HepG2 (cell line): ENCODE measurements around the gene PSMB8. TPM values are rescaled to one million over a fixed set of nuclear protein-coding genes. Genes with fewer than 3 reads are reported as not detected.

ENCODE experiments used
- ATAC-seq: fragments of 200-7000 bp; cut with Tn5 transposase; 3 replicates; pipeline ENCODE4 v1.9.1; 2020; ENCODE audit warnings: mild to moderate bottlenecking, moderate library complexity
- BruUV-seq: library from RNA; stranded (reverse); fragments of 400-500 nt; replicated peaks from 2 replicates; lab custom pipeline; 2021; lab: Mats Ljungman, UMichigan
- CTCF ChIA-PET: fragments of 300-600 bp; formaldehyde crosslinking; extraction: SDS; loops from one replicate; lab custom pipeline; 2021; ENCODE audit warnings: low total read pairs, inconsistent platforms, low intra/inter-chr PET ratio; lab: Yijun Ruan, JAX
- POLR2A ChIA-PET: fragments of 350-600 bp; sonication (Branson Sonifier 250); formaldehyde crosslinking; loops from one replicate; lab custom pipeline; 2020; ENCODE audit warnings: antibody characterized with exemption, inconsistent platforms; lab: Yijun Ruan, JAX
- DNase-seq: peaks from one replicate; pipeline ENCODE4 v3.0.0-alpha.2; 2015; ENCODE audit warnings: low spot score
- FAIRE-seq: peaks from 3 replicates; lab custom pipeline; 2011; peaks lifted over from hg19 to GRCh38; lab: Jason Lieb, UNC
- H2AFZ ChIP-seq: one replicate; pipeline ENCODE4 v1.6.1; 2011; ENCODE audit warnings: low read length, inconsistent platforms
- H3K27ac ChIP-seq: fragments of 300-600 bp; 3 replicates; pipeline ENCODE4 v1.8.0; 2011; ENCODE audit warnings: mixed run types, mild to moderate bottlenecking, mixed read lengths, low read length, inconsistent platforms; ENCODE audit not compliant: insufficient read depth; ENCODE audit errors: extremely low read length
- H3K27me3 ChIP-seq, 2 experiments: fragments of 200-600 bp in 1 of 2; 2 replicates in 1 of 2; 3 replicates in 1 of 2; pipeline versions ENCODE4 v1.6.0 to v1.8.0; 2011; ENCODE audit warnings: low read length in 2 of 2, mild to moderate bottlenecking in 2 of 2, moderate library complexity in 2 of 2, inconsistent platforms in 1 of 2; ENCODE audit not compliant: insufficient read depth in 2 of 2, control insufficient read depth in 1 of 2
- H3K36me3 ChIP-seq, 2 experiments: fragments of 200-600 bp in 1 of 2; replicated peaks in 1 of 2; 2 replicates in 1 of 2; 3 replicates in 1 of 2; pipeline versions ENCODE4 v1.5.1 to v1.8.0; 2011; ENCODE audit warnings: low read length in 2 of 2, inconsistent platforms in 1 of 2; ENCODE audit not compliant: insufficient read depth in 2 of 2, control insufficient read depth in 1 of 2
- H3K4me1 ChIP-seq: 2 replicates; pipeline ENCODE4 v1.5.1; 2012; ENCODE audit warnings: low read length, inconsistent platforms; ENCODE audit not compliant: insufficient read depth
- H3K4me2 ChIP-seq: 2 replicates; pipeline ENCODE4 v1.6.0; 2011; ENCODE audit warnings: low read depth, low read length, inconsistent platforms
- H3K4me3 ChIP-seq, 3 experiments: fragments of 200-600 bp in 1 of 3; sonication (generic), shearing (Covaris generic) in 1 of 3; replicated peaks in 1 of 3; 2 replicates each; pipeline ENCODE4 v1.5.1; 2011 to 2016; ENCODE audit warnings: low read length in 3 of 3, inconsistent platforms in 2 of 3, low read depth in 2 of 3, mild to moderate bottlenecking in 2 of 3, control low read depth in 1 of 3, mixed read lengths in 1 of 3; ENCODE audit not compliant: insufficient read depth in 1 of 3
- H3K79me2 ChIP-seq: one replicate; pipeline ENCODE4 v1.6.1; 2011; ENCODE audit warnings: low read length, inconsistent platforms; ENCODE audit not compliant: insufficient read depth
- H3K9ac ChIP-seq: 2 replicates; pipeline ENCODE4 v1.6.0; 2011; ENCODE audit warnings: mild to moderate bottlenecking, low read depth, low read length, inconsistent platforms; ENCODE audit not compliant: insufficient read depth
- H3K9me3 ChIP-seq: 2 replicates; pipeline ENCODE4 v1.5.1; 2012; ENCODE audit warnings: mild to moderate bottlenecking, low read length
- H4K20me1 ChIP-seq: 2 replicates; pipeline ENCODE4 v1.6.0; 2011; ENCODE audit warnings: inconsistent platforms, mild to moderate bottlenecking, low read length, moderate library complexity; ENCODE audit not compliant: insufficient read depth
- CBFB ChIP-seq: sonication (generic); formaldehyde crosslinking; IDR thresholded peaks from 2 replicates; pipeline ENCODE4 v1.4.0; 2020; ENCODE audit warnings: missing genetic modification reagents
- HNRNPH1 ChIP-seq: fragments of 200-400 bp; formaldehyde crosslinking; optimal IDR thresholded peaks from 2 replicates; pipeline ENCODE3; 2017; ENCODE audit warnings: mild to moderate bottlenecking, low read depth, low read length
- MAFK ChIP-seq, 2 experiments: IDR thresholded peaks in 1 of 2; conservative IDR thresholded peaks in 1 of 2; 2 replicates each; pipeline ENCODE4 v1.6.1; 2011; ENCODE audit warnings: improper control_type of control experiment in 2 of 2, low read length in 2 of 2
- PLRG1 ChIP-seq: fragments of 450-650 bp; conservative IDR thresholded peaks from 2 replicates; pipeline ENCODE4 v1.6.1; 2016
- SATB2 ChIP-seq: sonication (generic); formaldehyde crosslinking; IDR thresholded peaks from 2 replicates; pipeline ENCODE4 v1.5.0; 2020; ENCODE audit warnings: missing genetic modification reagents
- TEAD3 ChIP-seq: optimal IDR thresholded peaks from 2 replicates; pipeline ENCODE3; 2016; ENCODE audit warnings: borderline replicate concordance
- ZNF205 ChIP-seq: IDR thresholded peaks from 2 replicates; pipeline ENCODE4 v1.6.1; 2018; ENCODE audit warnings: missing biosample characterization, missing genetic modification reagents
- ZNF598 ChIP-seq: sonication (generic); formaldehyde crosslinking; IDR thresholded peaks from 2 replicates; pipeline ENCODE4 v1.5.1; 2020; ENCODE audit warnings: mild to moderate bottlenecking, missing genetic modification reagents, borderline replicate concordance
- ZNF746 ChIP-seq: sonication (generic); formaldehyde crosslinking; IDR thresholded peaks from 2 replicates; pipeline ENCODE4 v1.8.0; 2022; ENCODE audit warnings: mild to moderate bottlenecking, missing genetic modification reagents
- ZSCAN12 ChIP-seq: sonication (generic); formaldehyde crosslinking; IDR thresholded peaks from 2 replicates; pipeline ENCODE4 v1.9.0; 2021; ENCODE audit warnings: mild to moderate bottlenecking, missing genetic modification reagents
- WGBS: methylation state at CpG from one replicate; pipeline ENCODE4 v1.1.6; 2017; ENCODE audit warnings: low lambda C conversion rate; 5-methylcytosine and 5-hydroxymethylcytosine counted together
- in situ Hi-C: cut with HindIII; loops from 2 replicates; pipeline ENCODE4 v1.10.0; 2017; ENCODE audit warnings: low pct_unique_long_range_greater_than_20kb; ENCODE audit not compliant: extremely low pct_ligation_motif_present
- intact Hi-C: fragments of 100-400 bp; cut with micrococcal nuclease; formaldehyde crosslinking; loops from one replicate; pipeline ENCODE4 v1.10.0; 2022; ENCODE audit not compliant: unreplicated experiment
- polyA plus RNA-seq, 8 experiments: library from polyadenylated mRNA; depleted of rRNA in 3 of 8; stranded (reverse) in 7 of 8; unstranded in 1 of 8; fragments of >200 nt; fragmentation: Illumina TruSeq in 4 of 8; extraction: Trizol in 4 of 8; gene quantifications; 2 replicates each; pipeline versions ENCODE4 v1.2.1 to v1.2.3, GENCODE V29; 2011 to 2016; ENCODE audit warnings: low read depth in 4 of 8, missing spikeins in 1 of 8, mixed read lengths in 1 of 8; ENCODE audit not compliant: insufficient read depth in 1 of 8
- total RNA-seq, 5 experiments: library from RNA; depleted of rRNA; stranded (reverse); fragments of >200 nt; fragmentation: Illumina TruSeq; extraction: Trizol; gene quantifications; 2 replicates each; pipeline ENCODE4 v1.2.3, GENCODE V29; 2016; ENCODE audit warnings: low read depth in 1 of 5
- TF ChIP-seq, protein P1 (sequence below): sonication (generic); formaldehyde crosslinking; IDR thresholded peaks from 2 replicates; pipeline ENCODE4 v1.4.0; 2020; ENCODE audit warnings: missing genetic modification reagents
- TF ChIP-seq, protein P2 (sequence below): sonication (generic); formaldehyde crosslinking; IDR thresholded peaks from 2 replicates; pipeline ENCODE4 v1.4.0; 2020; ENCODE audit warnings: mild to moderate bottlenecking, missing genetic modification reagents
- TF ChIP-seq, protein P3 (sequence below): IDR thresholded peaks from 2 replicates; pipeline ENCODE4 v1.6.1; 2016; ENCODE audit warnings: control low read depth
- TF ChIP-seq, protein P4 (sequence below): sonication (generic); formaldehyde crosslinking; IDR thresholded peaks from 2 replicates; pipeline ENCODE4 v1.4.0; 2020; ENCODE audit warnings: mild to moderate bottlenecking, missing genetic modification reagents, borderline replicate concordance

Gene PSMB8
- total and polyA plus RNA-seq, 2 of the 13 experiments (the other 11 are each of a cell fraction or from before 2014, with no cell fraction given) = 30.7 to 64.7 TPM

DNA sequence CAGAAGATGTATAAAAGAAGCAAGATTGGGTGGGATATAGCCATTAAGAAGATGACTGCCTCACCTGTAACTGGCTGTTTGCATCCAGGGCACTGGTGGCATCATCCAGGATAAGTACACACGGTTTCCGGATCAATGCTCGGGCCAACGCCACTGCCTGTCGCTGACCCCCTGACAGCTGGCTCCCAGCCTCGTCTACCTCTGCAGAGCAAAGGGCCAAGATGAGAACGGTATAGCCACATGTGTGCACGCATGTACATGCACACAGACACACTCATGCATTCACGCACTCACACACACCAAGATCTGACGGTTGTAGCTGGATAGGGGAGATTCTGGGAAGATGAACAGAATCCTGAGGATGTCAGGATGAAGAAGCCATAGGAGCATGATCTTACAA, 3.2 kb upstream of the PSMB8 start:
- Histone ChIP-seq H3K4me2 (no peak overlapping the region), H3K9me3 (no peaks in the 10 kb centered on the region), H3K27ac (no peak overlapping the region), H3K27me3 (no peaks in the 10 kb centered on the region; a peak in 1 of 5 replicates), H3K36me3 (peaks cover 1 to 6% of the 10 kb centered on the region in 2 experiments; a peak in 2 of 5 replicates), H4K20me1 (no peaks in the 10 kb centered on the region), H3K4me3 (no peak overlapping the region), H3K79me2 (no peaks in the 10 kb centered on the region), H3K9ac (no peak overlapping the region), H3K4me1 (peaks cover 19% of the 10 kb centered on the region), H2AFZ (no peak overlapping the region)
- FAIRE-seq (no peak), ATAC-seq (no peak), DNase-seq (no peak)
- in situ Hi-C loops (no loop called here), intact Hi-C loops (no loop called here)
- WGBS = 90% methylated on average over 10 of the region's 10 CpGs
- CTCF ChIA-PET = no interaction called here
- BruUV-seq = no TSS peak
- POLR2A ChIA-PET = no interaction called here
- TF ChIP-seq ZNF746 (CRISPR knock-in tag) (no peak), CBFB (CRISPR knock-in tag) (no peak), PLRG1 (no peak), ZNF205 (CRISPR knock-in tag) (no peak), HNRNPH1 (no peak), ZSCAN12 (CRISPR knock-in tag) (no peak), TEAD3 (CRISPR knock-in tag) (no peak), MAFK (conservative IDR thresholded peaks at IDR 0.05 in 1 of 2, IDR thresholded peaks at IDR 0.05 in 1 of 2; ENCODE audit: low read length in 2 of 2) (no peak), ZNF598 (CRISPR knock-in tag) (no peak), SATB2 (CRISPR knock-in tag) (no peak)
- TF ChIP-seq, protein P1, sequence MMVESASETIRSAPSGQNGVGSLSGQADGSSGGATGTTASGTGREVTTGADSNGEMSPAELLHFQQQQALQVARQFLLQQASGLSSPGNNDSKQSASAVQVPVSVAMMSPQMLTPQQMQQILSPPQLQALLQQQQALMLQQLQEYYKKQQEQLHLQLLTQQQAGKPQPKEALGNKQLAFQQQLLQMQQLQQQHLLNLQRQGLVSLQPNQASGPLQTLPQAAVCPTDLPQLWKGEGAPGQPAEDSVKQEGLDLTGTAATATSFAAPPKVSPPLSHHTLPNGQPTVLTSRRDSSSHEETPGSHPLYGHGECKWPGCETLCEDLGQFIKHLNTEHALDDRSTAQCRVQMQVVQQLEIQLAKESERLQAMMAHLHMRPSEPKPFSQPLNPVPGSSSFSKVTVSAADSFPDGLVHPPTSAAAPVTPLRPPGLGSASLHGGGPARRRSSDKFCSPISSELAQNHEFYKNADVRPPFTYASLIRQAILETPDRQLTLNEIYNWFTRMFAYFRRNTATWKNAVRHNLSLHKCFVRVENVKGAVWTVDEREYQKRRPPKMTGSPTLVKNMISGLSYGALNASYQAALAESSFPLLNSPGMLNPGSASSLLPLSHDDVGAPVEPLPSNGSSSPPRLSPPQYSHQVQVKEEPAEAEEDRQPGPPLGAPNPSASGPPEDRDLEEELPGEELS (CRISPR knock-in tag) = no peak
- TF ChIP-seq, protein P2, sequence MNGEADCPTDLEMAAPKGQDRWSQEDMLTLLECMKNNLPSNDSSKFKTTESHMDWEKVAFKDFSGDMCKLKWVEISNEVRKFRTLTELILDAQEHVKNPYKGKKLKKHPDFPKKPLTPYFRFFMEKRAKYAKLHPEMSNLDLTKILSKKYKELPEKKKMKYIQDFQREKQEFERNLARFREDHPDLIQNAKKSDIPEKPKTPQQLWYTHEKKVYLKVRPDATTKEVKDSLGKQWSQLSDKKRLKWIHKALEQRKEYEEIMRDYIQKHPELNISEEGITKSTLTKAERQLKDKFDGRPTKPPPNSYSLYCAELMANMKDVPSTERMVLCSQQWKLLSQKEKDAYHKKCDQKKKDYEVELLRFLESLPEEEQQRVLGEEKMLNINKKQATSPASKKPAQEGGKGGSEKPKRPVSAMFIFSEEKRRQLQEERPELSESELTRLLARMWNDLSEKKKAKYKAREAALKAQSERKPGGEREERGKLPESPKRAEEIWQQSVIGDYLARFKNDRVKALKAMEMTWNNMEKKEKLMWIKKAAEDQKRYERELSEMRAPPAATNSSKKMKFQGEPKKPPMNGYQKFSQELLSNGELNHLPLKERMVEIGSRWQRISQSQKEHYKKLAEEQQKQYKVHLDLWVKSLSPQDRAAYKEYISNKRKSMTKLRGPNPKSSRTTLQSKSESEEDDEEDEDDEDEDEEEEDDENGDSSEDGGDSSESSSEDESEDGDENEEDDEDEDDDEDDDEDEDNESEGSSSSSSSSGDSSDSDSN (CRISPR knock-in tag) = no peak
- TF ChIP-seq, protein P3, sequence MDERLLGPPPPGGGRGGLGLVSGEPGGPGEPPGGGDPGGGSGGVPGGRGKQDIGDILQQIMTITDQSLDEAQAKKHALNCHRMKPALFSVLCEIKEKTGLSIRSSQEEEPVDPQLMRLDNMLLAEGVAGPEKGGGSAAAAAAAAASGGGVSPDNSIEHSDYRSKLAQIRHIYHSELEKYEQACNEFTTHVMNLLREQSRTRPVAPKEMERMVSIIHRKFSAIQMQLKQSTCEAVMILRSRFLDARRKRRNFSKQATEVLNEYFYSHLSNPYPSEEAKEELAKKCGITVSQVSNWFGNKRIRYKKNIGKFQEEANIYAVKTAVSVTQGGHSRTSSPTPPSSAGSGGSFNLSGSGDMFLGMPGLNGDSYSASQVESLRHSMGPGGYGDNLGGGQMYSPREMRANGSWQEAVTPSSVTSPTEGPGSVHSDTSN (CRISPR knock-in tag) = no peak
- TF ChIP-seq, protein P4, sequence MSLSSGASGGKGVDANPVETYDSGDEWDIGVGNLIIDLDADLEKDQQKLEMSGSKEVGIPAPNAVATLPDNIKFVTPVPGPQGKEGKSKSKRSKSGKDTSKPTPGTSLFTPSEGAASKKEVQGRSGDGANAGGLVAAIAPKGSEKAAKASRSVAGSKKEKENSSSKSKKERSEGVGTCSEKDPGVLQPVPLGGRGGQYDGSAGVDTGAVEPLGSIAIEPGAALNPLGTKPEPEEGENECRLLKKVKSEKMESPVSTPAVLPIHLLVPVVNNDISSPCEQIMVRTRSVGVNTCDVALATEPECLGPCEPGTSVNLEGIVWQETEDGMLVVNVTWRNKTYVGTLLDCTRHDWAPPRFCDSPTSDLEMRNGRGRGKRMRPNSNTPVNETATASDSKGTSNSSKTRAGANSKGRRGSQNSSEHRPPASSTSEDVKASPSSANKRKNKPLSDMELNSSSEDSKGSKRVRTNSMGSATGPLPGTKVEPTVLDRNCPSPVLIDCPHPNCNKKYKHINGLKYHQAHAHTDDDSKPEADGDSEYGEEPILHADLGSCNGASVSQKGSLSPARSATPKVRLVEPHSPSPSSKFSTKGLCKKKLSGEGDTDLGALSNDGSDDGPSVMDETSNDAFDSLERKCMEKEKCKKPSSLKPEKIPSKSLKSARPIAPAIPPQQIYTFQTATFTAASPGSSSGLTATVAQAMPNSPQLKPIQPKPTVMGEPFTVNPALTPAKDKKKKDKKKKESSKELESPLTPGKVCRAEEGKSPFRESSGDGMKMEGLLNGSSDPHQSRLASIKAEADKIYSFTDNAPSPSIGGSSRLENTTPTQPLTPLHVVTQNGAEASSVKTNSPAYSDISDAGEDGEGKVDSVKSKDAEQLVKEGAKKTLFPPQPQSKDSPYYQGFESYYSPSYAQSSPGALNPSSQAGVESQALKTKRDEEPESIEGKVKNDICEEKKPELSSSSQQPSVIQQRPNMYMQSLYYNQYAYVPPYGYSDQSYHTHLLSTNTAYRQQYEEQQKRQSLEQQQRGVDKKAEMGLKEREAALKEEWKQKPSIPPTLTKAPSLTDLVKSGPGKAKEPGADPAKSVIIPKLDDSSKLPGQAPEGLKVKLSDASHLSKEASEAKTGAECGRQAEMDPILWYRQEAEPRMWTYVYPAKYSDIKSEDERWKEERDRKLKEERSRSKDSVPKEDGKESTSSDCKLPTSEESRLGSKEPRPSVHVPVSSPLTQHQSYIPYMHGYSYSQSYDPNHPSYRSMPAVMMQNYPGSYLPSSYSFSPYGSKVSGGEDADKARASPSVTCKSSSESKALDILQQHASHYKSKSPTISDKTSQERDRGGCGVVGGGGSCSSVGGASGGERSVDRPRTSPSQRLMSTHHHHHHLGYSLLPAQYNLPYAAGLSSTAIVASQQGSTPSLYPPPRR = no peak
